ENCODE results near the gene PGAP6.

DNA sequence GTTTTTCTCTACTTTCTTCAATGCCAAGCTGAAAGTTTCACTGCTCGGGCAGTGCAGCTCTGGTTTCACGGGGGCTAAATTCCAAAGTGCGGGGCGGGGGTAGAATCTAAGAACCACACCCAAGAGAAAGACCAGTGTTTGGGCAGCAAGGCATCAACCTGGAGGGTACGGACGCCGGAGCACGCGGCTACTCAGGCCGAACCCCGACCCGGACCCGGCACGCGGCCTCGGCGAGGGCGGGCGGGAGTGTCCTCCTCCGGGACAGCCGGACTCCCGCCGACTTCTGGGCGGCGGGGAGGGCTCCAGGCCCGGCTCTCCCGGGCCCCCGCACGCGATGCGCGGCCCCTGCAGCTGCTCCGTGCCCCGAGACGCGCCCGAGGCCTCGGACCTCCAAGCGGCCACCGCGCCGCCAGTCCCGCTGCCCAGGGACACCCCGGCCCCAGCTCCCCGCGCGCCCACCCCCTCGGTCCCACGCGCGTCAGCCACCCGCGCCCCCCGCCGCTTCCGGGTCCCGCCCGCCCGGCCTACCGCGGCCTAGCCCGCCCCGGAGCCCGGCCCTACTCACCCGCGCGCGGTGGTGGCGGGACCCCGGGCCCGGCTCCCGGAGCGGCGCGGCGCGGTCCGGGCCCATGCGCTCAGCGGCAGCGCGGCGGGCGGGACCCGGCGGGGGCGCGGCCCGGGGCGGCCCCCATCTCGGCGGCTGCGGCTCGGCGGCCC lies 29.8 kb downstream of the PGAP6 start:
- TF ChIP-seq, protein P1, sequence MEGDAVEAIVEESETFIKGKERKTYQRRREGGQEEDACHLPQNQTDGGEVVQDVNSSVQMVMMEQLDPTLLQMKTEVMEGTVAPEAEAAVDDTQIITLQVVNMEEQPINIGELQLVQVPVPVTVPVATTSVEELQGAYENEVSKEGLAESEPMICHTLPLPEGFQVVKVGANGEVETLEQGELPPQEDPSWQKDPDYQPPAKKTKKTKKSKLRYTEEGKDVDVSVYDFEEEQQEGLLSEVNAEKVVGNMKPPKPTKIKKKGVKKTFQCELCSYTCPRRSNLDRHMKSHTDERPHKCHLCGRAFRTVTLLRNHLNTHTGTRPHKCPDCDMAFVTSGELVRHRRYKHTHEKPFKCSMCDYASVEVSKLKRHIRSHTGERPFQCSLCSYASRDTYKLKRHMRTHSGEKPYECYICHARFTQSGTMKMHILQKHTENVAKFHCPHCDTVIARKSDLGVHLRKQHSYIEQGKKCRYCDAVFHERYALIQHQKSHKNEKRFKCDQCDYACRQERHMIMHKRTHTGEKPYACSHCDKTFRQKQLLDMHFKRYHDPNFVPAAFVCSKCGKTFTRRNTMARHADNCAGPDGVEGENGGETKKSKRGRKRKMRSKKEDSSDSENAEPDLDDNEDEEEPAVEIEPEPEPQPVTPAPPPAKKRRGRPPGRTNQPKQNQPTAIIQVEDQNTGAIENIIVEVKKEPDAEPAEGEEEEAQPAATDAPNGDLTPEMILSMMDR (IDR thresholded peaks at IDR 0.05; ENCODE audit: poor library complexity): no peak
- TF ChIP-seq EZH2 (IDR thresholded peaks at IDR 0.05; ENCODE audit: borderline replicate concordance): no peak

All from hepatocyte (in vitro differentiated cells).